GM12892 (cell line): Measurements from ENCODE around the gene RUNDC3A.

Source experiments
- POLR2A ChIP-seq: IDR thresholded peaks from 2 replicates; pipeline ENCODE4 v1.6.1; 2011; ENCODE audit warnings: low read depth, low read length, control low read depth
- POLR2AphosphoS5 ChIP-seq: IDR thresholded peaks from 2 replicates; pipeline ENCODE4 v1.6.1; 2011; ENCODE audit warnings: low read depth, low read length, control low read depth
- TAF1 ChIP-seq: IDR thresholded peaks from 2 replicates; pipeline ENCODE4 v1.6.1; 2011; ENCODE audit warnings: low read depth, mild to moderate bottlenecking, control low read depth, low read length, borderline replicate concordance

GRCh38 chr17:44350733-44351226, 42.4 kb downstream of the RUNDC3A start:
- no peak for TF ChIP-seq POLR2A
- no peak for TF ChIP-seq POLR2AphosphoS5
- TF ChIP-seq TAF1: no peak
